Esophagus squamous epithelium (tissue), 5 donors: ENCODE measurements around the gene PTP4A2. TPM values are rescaled to one million over a fixed set of nuclear protein-coding genes. Genes with fewer than 3 reads are reported as not detected.

Experiments used
- DNase-seq: peaks from one replicate; lab custom pipeline; 2025; lab: John Stamatoyannopoulos, UW
- H3K27ac ChIP-seq, 4 donors: fragments of 200-600 bp; sonication (generic); one replicate each; pipeline ENCODE4 v1.5.1; 2016 to 2019; ENCODE audit warnings: mild to moderate bottlenecking in 1 of 4
- H3K27me3 ChIP-seq, 4 donors: fragments of 200-600 bp; sonication (generic); 1 replicate in 3 of 4; 2 replicates in 1 of 4; pipeline versions ENCODE4 v1.5.1 to v1.6.0; 2017 to 2021; ENCODE audit warnings: antibody characterized with exemption in 1 of 4
- H3K36me3 ChIP-seq, 3 donors: fragments of 200-600 bp; sonication (generic); one replicate each; pipeline ENCODE4 v1.5.1; 2016 to 2019
- H3K4me1 ChIP-seq, 3 donors: fragments of 200-600 bp; sonication (generic); one replicate each; pipeline ENCODE4 v1.5.1; 2017 to 2019
- H3K4me3 ChIP-seq, 4 donors: fragments of 200-600 bp; sonication (generic); 1 replicate in 3 of 4; 2 replicates in 1 of 4; pipeline ENCODE4 v1.5.1; 2016 to 2019; ENCODE audit warnings: mild to moderate bottlenecking in 2 of 4, moderate library complexity in 1 of 4
- H3K9me3 ChIP-seq, 3 donors: fragments of 200-600 bp; sonication (generic); one replicate each; pipeline ENCODE4 v1.5.1; 2016 to 2019
- CTCF ChIP-seq, 6 experiments: fragments of 450-650 bp in 4 of 6; fragments of 200-600 bp in 2 of 6; sonication (generic) in 2 of 6; IDR thresholded peaks; one replicate each; pipeline ENCODE4 v1.5.1; 2016 to 2019; ENCODE audit warnings: antibody characterized with exemption in 6 of 6, mild to moderate bottlenecking in 4 of 6, moderate library complexity in 4 of 6
- POLR2A ChIP-seq, 4 donors: fragments of 450-650 bp; IDR thresholded peaks; one replicate each; pipeline ENCODE4 v1.6.1; 2017; ENCODE audit warnings: antibody characterized with exemption in 4 of 4, mild to moderate bottlenecking in 4 of 4, moderate library complexity in 3 of 4
- WGBS, 2 donors: methylation state at CpG; one replicate each; pipeline ENCODE4 v1.1.5; 2018; 5-methylcytosine and 5-hydroxymethylcytosine counted together
- intact Hi-C: fragments of 100-400 bp; cut with DNase I; formaldehyde crosslinking; loops from one replicate; pipeline ENCODE4 v1.15.0; 2022
- total RNA-seq, 4 donors: library from RNA; depleted of rRNA; stranded (reverse); fragments of >200 nt; gene quantifications; one replicate each; pipeline ENCODE4 v1.1.0, GENCODE V29; 2016
- donor health status: DM: yes; HTN: yes; CAD: no.

PTP4A2 gene
- total RNA-seq, 4 donors from 2014 or later = 71.4 to 122 (median 108) TPM

- Histone ChIP-seq H3K27ac (no peak overlapping the region), H3K9me3 (no peaks in the 10 kb centered on the region), H3K36me3 (no peaks in the 10 kb centered on the region), H3K4me1 (peaks cover 6 to 19% (median 16%) of the 10 kb centered on the region in 3 donors), H3K4me3 (no peak overlapping the region), H3K27me3 (no peaks in the 10 kb centered on the region)
- DNase-seq = no peak
- WGBS, 2 donors = 71 to 88% methylated on average over 1 of the region's 1 CpG
- intact Hi-C loops = no loop called here
- TF ChIP-seq CTCF (IDR thresholded peaks at IDR 0.05) = no peak
- TF ChIP-seq POLR2A (IDR thresholded peaks at IDR 0.05) = no peak
Observed at GRCh38 chr1:31976401-31976800, 38.2 kb upstream of the PTP4A2 start.

DNA sequence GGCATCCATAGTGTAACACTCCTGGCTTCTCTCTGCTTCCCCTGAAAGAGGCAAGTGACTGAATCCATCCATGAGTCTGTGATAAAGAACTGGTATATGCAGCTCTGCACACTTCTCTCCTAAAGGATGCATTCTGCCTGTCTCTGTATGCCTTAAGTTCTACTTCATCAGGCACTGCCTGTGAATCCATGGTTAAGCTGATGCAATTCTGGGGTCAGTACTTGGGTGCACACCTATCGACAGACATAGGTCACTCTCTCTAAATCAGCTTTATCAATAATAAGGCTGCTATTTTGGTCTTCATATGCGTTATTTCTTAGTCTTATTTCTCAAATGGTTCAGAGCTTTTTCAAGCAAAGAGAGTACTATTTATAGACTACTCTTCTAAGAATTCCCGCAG, 32.7 kb upstream of the PTP4A2 start:
- TF ChIP-seq POLR2A (IDR thresholded peaks at IDR 0.05) = no peak
- no peak for TF ChIP-seq CTCF (IDR thresholded peaks at IDR 0.05)
- no peaks in the 10 kb centered on the region for H3K4me1 ChIP-seq
- no peaks in the 10 kb centered on the region for H3K27me3 ChIP-seq
- intact Hi-C loops = no loop called here
- no peak overlapping the region for H3K4me3 ChIP-seq
- DNase-seq = no peak
- H3K9me3 ChIP-seq = no peaks in the 10 kb centered on the region
- H3K27ac ChIP-seq = no peak overlapping the region
- WGBS, 2 donors = 81 to 85% methylated on average over 3 of the region's 3 CpGs
- H3K36me3 ChIP-seq = no peaks in the 10 kb centered on the region

- DNase-seq = no peak
- intact Hi-C loops = loop anchor here (10.0 kb wide), 2 partner anchors 147 to 297 kb away; partner anchors contain the start of gene SPOCD1
Observed at GRCh38 chr1:31961536-31961935, 23.4 kb upstream of the PTP4A2 start.

DNA sequence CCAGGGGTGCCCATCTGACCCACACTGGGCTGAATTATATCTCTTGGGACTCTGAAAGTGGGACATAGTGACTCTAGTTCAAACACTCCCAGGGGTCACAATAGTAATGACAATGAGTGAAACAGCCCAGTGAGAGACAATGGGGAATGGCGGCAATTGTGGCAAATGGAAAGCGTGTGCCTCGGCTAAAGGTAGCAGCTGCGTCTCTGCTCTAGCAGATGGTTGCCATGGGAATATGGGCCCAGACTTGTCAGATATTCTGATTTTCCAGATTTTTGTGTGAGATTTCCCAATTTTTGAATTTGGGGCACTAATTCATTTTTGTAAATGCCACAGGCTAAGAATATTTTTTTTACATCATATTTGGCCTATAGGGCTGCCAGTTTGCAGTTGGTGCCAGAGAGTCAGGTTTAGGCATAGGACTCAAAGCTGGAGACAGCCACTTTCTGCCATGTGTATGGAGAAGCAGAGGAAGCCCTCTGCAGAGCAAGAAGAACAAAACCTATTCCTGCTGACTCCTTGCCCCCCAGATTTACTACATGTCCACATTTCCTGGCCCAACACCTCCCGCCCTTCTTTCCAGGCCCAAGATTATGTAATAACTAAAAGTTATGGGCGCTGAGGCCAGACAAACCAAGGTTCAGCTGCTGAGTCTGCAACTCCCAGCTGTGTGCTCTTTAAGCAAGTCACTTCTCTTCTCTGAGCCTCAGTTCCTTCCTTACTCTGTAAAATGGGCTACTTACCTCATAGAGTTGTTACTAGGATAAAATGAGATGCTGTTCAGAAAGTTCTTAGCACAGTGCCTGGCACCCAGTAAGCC, 21.6 kb upstream of the PTP4A2 start:
- no peaks in the 10 kb centered on the region for H3K27me3 ChIP-seq
- no peak for DNase-seq
- intact Hi-C loops = loop anchor here (10.0 kb wide), 2 partner anchors 145 to 295 kb away; partner anchors contain the start of gene SPOCD1
- H3K9me3 ChIP-seq = no peaks in the 10 kb centered on the region
- peaks cover 16 to 52% (median 29%) of the 10 kb centered on the region in 3 donors for H3K4me1 ChIP-seq
- no peak overlapping the region for H3K4me3 ChIP-seq
- 57 to 70% methylated on average over 6 of the region's 6 CpGs for WGBS, 2 donors
- H3K27ac ChIP-seq = no peak overlapping the region
- no peak for TF ChIP-seq CTCF (IDR thresholded peaks at IDR 0.05)
- no peak for TF ChIP-seq POLR2A (IDR thresholded peaks at IDR 0.05)
- H3K36me3 ChIP-seq = no peaks in the 10 kb centered on the region

More at GRCh38 chr1:31961536-31961935, 23.4 kb upstream of the PTP4A2 start:
- H3K9me3 ChIP-seq = no peaks in the 10 kb centered on the region
- WGBS, 2 donors = 69 to 85% methylated on average over 6 to 8 of the region's 8 CpGs
- no peak overlapping the region for H3K27ac ChIP-seq
- no peak overlapping the region for H3K4me3 ChIP-seq
- H3K4me1 ChIP-seq = peaks cover 0 to 34% (median 11%) of the 10 kb centered on the region in 3 donors
- no peaks in the 10 kb centered on the region for H3K27me3 ChIP-seq
- no peaks in the 10 kb centered on the region for H3K36me3 ChIP-seq
- no peak for TF ChIP-seq CTCF (IDR thresholded peaks at IDR 0.05)
- TF ChIP-seq POLR2A (IDR thresholded peaks at IDR 0.05) = no peak
